ENCODE results near the gene PIRT.

DNA sequence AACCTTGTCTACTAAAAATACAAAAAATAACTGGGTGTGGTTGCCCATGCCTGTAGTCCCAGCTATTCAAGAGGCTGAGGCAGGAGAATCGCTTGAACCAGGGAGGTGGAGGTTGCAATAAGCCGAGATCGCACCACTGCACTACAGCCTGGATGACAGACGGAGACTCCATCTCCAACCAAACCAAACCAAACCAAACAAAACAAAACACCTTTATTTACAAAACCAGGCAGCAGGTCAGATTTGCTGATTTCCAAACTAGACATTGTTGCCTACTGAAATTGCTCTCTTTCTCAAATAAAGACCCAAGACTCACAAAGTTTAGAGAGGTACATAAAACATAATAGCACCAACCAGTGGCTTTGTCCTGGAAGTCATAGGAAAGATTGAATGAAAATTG, 28.3 kb downstream of the PIRT start:
- no peak for TF ChIP-seq EZH2 (IDR thresholded peaks at IDR 0.05; ENCODE audit: borderline replicate concordance, low read length)
- TF ChIP-seq, protein P1, sequence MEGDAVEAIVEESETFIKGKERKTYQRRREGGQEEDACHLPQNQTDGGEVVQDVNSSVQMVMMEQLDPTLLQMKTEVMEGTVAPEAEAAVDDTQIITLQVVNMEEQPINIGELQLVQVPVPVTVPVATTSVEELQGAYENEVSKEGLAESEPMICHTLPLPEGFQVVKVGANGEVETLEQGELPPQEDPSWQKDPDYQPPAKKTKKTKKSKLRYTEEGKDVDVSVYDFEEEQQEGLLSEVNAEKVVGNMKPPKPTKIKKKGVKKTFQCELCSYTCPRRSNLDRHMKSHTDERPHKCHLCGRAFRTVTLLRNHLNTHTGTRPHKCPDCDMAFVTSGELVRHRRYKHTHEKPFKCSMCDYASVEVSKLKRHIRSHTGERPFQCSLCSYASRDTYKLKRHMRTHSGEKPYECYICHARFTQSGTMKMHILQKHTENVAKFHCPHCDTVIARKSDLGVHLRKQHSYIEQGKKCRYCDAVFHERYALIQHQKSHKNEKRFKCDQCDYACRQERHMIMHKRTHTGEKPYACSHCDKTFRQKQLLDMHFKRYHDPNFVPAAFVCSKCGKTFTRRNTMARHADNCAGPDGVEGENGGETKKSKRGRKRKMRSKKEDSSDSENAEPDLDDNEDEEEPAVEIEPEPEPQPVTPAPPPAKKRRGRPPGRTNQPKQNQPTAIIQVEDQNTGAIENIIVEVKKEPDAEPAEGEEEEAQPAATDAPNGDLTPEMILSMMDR (conservative IDR thresholded peaks at IDR 0.05 in 1 of 2, IDR thresholded peaks at IDR 0.05 in 1 of 2; ENCODE audit: extremely low read depth in 1 of 2, insufficient read depth in 1 of 2, low read depth in 1 of 2, low read length in 2 of 2), result no peak

Measured in mammary epithelial cell (primary cell).